ENCODE data around the gene ST6GALNAC1. TPM values are rescaled to one million over a fixed set of nuclear protein-coding genes. Genes with fewer than 3 reads are reported as not detected.
A peak's percentile ranks its signal among the peaks of the same experiment; 100 is the strongest.

The ST6GALNAC1 gene
- total and polyA plus RNA-seq, 2 of the 13 experiments (the other 11 are each of a cell fraction or from before 2014, with no cell fraction given), result not detected

GRCh38 chr17:76670718-76671122 is 27.2 kb upstream of the ST6GALNAC1 start (continued):
- TF ChIP-seq, protein P1, sequence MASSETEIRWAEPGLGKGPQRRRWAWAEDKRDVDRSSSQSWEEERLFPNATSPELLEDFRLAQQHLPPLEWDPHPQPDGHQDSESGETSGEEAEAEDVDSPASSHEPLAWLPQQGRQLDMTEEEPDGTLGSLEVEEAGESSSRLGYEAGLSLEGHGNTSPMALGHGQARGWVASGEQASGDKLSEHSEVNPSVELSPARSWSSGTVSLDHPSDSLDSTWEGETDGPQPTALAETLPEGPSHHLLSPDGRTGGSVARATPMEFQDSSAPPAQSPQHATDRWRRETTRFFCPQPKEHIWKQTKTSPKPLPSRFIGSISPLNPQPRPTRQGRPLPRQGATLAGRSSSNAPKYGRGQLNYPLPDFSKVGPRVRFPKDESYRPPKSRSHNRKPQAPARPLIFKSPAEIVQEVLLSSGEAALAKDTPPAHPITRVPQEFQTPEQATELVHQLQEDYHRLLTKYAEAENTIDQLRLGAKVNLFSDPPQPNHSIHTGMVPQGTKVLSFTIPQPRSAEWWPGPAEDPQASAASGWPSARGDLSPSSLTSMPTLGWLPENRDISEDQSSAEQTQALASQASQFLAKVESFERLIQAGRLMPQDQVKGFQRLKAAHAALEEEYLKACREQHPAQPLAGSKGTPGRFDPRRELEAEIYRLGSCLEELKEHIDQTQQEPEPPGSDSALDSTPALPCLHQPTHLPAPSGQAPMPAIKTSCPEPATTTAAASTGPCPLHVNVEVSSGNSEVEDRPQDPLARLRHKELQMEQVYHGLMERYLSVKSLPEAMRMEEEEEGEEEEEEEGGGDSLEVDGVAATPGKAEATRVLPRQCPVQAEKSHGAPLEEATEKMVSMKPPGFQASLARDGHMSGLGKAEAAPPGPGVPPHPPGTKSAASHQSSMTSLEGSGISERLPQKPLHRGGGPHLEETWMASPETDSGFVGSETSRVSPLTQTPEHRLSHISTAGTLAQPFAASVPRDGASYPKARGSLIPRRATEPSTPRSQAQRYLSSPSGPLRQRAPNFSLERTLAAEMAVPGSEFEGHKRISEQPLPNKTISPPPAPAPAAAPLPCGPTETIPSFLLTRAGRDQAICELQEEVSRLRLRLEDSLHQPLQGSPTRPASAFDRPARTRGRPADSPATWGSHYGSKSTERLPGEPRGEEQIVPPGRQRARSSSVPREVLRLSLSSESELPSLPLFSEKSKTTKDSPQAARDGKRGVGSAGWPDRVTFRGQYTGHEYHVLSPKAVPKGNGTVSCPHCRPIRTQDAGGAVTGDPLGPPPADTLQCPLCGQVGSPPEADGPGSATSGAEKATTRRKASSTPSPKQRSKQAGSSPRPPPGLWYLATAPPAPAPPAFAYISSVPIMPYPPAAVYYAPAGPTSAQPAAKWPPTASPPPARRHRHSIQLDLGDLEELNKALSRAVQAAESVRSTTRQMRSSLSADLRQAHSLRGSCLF (CRISPR knock-in tag; IDR thresholded peaks at IDR 0.05; ENCODE audit: borderline replicate concordance), result 0 out of 2 replicates have a peak, but pooled peaks have one; percentile 87
- TF ChIP-seq CENPX (CRISPR knock-in tag; IDR thresholded peaks at IDR 0.05), result no peak
- no peak for TF ChIP-seq ZNF326 (CRISPR knock-in tag; IDR thresholded peaks at IDR 0.05; ENCODE audit: borderline replicate concordance)
- no peak for TF ChIP-seq FOXA3 (CRISPR knock-in tag; IDR thresholded peaks at IDR 0.05)
- no peak for TF ChIP-seq ZNF891 (CRISPR knock-in tag; IDR thresholded peaks at IDR 0.05)
- TF ChIP-seq ZSCAN29 (CRISPR knock-in tag; conservative IDR thresholded peaks at IDR 0.05), result 0 out of 2 replicates have a peak, but pooled peaks have one; percentile 60
- TF ChIP-seq ZNF446 (CRISPR knock-in tag; IDR thresholded peaks at IDR 0.05), result no peak; the same call in 1 of the 2 replicates
- peak; percentile 62 for TF ChIP-seq YY1 (IDR thresholded peaks at IDR 0.05; ENCODE audit: insufficient read depth, insufficient replicate concordance, low read depth, low read length)
- TF ChIP-seq ZNF234 (CRISPR knock-in tag; conservative IDR thresholded peaks at IDR 0.05), result no peak
- 0 out of 2 replicates have a peak, but pooled peaks have one; percentile 0 for TF ChIP-seq ZMAT3 (CRISPR knock-in tag; conservative IDR thresholded peaks at IDR 0.05)
- TF ChIP-seq, protein P2, sequence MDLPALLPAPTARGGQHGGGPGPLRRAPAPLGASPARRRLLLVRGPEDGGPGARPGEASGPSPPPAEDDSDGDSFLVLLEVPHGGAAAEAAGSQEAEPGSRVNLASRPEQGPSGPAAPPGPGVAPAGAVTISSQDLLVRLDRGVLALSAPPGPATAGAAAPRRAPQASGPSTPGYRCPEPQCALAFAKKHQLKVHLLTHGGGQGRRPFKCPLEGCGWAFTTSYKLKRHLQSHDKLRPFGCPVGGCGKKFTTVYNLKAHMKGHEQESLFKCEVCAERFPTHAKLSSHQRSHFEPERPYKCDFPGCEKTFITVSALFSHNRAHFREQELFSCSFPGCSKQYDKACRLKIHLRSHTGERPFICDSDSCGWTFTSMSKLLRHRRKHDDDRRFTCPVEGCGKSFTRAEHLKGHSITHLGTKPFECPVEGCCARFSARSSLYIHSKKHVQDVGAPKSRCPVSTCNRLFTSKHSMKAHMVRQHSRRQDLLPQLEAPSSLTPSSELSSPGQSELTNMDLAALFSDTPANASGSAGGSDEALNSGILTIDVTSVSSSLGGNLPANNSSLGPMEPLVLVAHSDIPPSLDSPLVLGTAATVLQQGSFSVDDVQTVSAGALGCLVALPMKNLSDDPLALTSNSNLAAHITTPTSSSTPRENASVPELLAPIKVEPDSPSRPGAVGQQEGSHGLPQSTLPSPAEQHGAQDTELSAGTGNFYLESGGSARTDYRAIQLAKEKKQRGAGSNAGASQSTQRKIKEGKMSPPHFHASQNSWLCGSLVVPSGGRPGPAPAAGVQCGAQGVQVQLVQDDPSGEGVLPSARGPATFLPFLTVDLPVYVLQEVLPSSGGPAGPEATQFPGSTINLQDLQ (CRISPR knock-in tag; IDR thresholded peaks at IDR 0.05), result no peak
- TF ChIP-seq TOPORS (CRISPR knock-in tag; IDR thresholded peaks at IDR 0.05), result peak; percentile 18; the same call in 1 of the 2 replicates
- TF ChIP-seq CHD4 (IDR thresholded peaks at IDR 0.05; ENCODE audit: borderline replicate concordance, low read length), result no peak
- no peak for TF ChIP-seq HMGA1 (CRISPR knock-in tag; conservative IDR thresholded peaks at IDR 0.05)
- TF ChIP-seq, protein P3, sequence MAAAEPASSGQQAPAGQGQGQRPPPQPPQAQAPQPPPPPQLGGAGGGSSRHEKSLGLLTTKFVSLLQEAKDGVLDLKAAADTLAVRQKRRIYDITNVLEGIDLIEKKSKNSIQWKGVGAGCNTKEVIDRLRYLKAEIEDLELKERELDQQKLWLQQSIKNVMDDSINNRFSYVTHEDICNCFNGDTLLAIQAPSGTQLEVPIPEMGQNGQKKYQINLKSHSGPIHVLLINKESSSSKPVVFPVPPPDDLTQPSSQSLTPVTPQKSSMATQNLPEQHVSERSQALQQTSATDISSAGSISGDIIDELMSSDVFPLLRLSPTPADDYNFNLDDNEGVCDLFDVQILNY (CRISPR knock-in tag; conservative IDR thresholded peaks at IDR 0.05), result peak; percentile 5; the same call in 1 of the 2 replicates
- 0 out of 2 replicates have a peak, but pooled peaks have one; percentile 48 for TF ChIP-seq TRIM24 (CRISPR knock-in tag; IDR thresholded peaks at IDR 0.05)
- TF ChIP-seq ZNF816 (CRISPR knock-in tag; IDR thresholded peaks at IDR 0.05; ENCODE audit: borderline replicate concordance), result no peak
- TF ChIP-seq ZNF792 (CRISPR knock-in tag; IDR thresholded peaks at IDR 0.05), result no peak
- TF ChIP-seq, protein P4, sequence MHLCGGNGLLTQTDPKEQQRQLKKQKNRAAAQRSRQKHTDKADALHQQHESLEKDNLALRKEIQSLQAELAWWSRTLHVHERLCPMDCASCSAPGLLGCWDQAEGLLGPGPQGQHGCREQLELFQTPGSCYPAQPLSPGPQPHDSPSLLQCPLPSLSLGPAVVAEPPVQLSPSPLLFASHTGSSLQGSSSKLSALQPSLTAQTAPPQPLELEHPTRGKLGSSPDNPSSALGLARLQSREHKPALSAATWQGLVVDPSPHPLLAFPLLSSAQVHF (CRISPR knock-in tag; IDR thresholded peaks at IDR 0.05), result no peak
- TF ChIP-seq, protein P5, sequence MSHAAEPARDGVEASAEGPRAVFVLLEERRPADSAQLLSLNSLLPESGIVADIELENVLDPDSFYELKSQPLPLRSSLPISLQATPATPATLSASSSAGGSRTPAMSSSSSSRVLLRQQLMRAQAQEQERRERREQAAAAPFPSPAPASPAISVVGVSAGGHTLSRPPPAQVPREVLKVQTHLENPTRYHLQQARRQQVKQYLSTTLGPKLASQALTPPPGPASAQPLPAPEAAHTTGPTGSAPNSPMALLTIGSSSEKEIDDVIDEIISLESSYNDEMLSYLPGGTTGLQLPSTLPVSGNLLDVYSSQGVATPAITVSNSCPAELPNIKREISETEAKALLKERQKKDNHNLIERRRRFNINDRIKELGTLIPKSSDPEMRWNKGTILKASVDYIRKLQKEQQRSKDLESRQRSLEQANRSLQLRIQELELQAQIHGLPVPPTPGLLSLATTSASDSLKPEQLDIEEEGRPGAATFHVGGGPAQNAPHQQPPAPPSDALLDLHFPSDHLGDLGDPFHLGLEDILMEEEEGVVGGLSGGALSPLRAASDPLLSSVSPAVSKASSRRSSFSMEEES (CRISPR knock-in tag; IDR thresholded peaks at IDR 0.05), result 0 out of 2 replicates have a peak, but pooled peaks have one; percentile 3
- TF ChIP-seq SAP130 (CRISPR knock-in tag; IDR thresholded peaks at IDR 0.05; ENCODE audit: low read depth), result no peak

Data from HepG2 (cell line).